AG04450 (cell line): ENCODE results near the gene DDX54. TPM values are rescaled to one million over a fixed set of nuclear protein-coding genes. Genes with fewer than 3 reads are reported as not detected.

Experiments
- CTCF ChIA-PET: fragments of 300-600, 350-600 bp; formaldehyde crosslinking; extraction: SDS; loops from one replicate; lab custom pipeline; 2022; ENCODE audit warnings: antibody characterized with exemption, inconsistent platforms; lab: Charles Lee
- POLR2A ChIA-PET: fragments of 350-600 bp; formaldehyde crosslinking; extraction: SDS; loops from one replicate; lab custom pipeline; 2021; ENCODE audit warnings: antibody characterized with exemption, inconsistent platforms; lab: Yijun Ruan, JAX
- DNase-seq: peaks from one replicate; pipeline ENCODE4 v3.0.0-alpha.2; 2011; ENCODE audit warnings: low read depth, low spot score
- H3K27ac ChIP-seq: one replicate; pipeline ENCODE4 v1.5.1; 2012; ENCODE audit warnings: low read depth, low read length, control low read depth
- H3K27me3 ChIP-seq: one replicate; pipeline ENCODE4 v1.6.0; 2012; ENCODE audit warnings: low read length; ENCODE audit not compliant: control insufficient read depth, insufficient read depth
- H3K4me3 ChIP-seq: 2 replicates; pipeline ENCODE4 v1.5.1; 2011; ENCODE audit warnings: mild to moderate bottlenecking, low read depth, low read length, control low read depth
- H3K9me3 ChIP-seq: 2 replicates; pipeline ENCODE4 v1.5.1; 2012; ENCODE audit warnings: low read length; ENCODE audit not compliant: control insufficient read depth, insufficient read depth
- CTCF ChIP-seq: IDR thresholded peaks from 2 replicates; pipeline ENCODE4 v1.5.1; 2011; ENCODE audit warnings: low read depth, low read length, control low read depth, inconsistent platforms
- polyA plus RNA-seq: library from polyadenylated mRNA; depleted of rRNA; stranded (reverse); fragments of >200 nt; gene quantifications from 2 replicates; pipeline ENCODE4 v1.2.3, GENCODE V29; 2011

The DDX54 gene
- polyA plus RNA-seq, 1 experiment = 26.9 TPM

DNA sequence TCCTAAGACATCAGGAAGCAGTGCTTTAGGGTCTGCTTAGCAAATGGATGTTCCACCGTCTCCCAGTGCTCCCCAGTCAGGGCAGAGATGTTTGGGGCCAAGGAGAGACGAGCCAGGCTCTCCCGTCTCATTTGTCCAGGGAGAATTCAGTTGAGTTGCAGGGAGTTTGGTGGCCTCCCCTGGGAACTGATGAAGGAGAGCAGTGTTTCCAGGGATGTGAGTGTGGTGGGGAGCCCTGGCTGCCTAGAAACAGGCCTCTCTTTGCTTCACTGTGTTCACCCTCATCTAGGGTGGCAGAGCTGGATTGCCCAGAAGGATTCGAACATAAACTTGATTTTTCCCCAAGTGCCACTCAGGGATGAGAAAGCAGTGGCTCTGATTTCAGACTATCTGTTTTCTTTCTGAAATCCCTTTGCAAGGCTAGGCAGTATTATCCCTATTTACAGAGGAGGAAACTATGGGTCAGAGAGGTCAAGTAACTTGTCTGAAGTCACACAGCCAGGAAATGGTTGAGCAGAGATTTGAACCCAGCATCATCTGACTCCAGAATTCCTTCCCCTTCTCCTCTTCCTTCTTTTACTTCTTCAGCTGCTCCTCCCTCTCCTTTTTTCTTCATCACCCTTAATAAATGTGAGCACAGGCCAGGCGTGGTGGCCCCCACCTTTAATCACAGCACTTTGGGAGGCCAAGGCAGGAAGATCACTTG, 42.6 kb upstream of the DDX54 start:
- DNase-seq = no peak
- H3K27ac ChIP-seq = no peak overlapping the region
- POLR2A ChIA-PET = interaction anchor here (0.6 kb wide), 1 partner anchor 648 kb away, joined by 3 read pairs; no protein-coding TSS in a partner anchor
- no peaks in the 10 kb centered on the region for H3K27me3 ChIP-seq
- peaks cover 6% of the 10 kb centered on the region for H3K9me3 ChIP-seq
- H3K4me3 ChIP-seq = no peak overlapping the region
- no peak for TF ChIP-seq CTCF
- CTCF ChIA-PET = no interaction called here

GRCh38 chr12:113226696-113227568, 41.7 kb upstream of the DDX54 start:
- CTCF ChIA-PET = interaction anchor here (1.0 kb wide), 1 partner anchor 31 kb away, joined by 4 read pairs; no protein-coding TSS in a partner anchor
- no peak for DNase-seq
- Histone ChIP-seq H3K9me3 (peaks cover 6% of the 10 kb centered on the region), H3K27me3 (no peaks in the 10 kb centered on the region), H3K27ac (no peak overlapping the region), H3K4me3 (no peak overlapping the region)
- TF ChIP-seq CTCF = no peak
- POLR2A ChIA-PET = no interaction called here

- H3K9me3 ChIP-seq = no peaks in the 10 kb centered on the region; the same call in 1 of the 2 replicates
- no peak for DNase-seq
- no peak overlapping the region for H3K4me3 ChIP-seq
- ChIA-PET POLR2A (no interaction called here), CTCF (interaction anchor here (1.2 kb wide), 1 partner anchor 201 kb away, joined by 3 read pairs; no protein-coding TSS in a partner anchor)
- H3K27me3 ChIP-seq = no peaks in the 10 kb centered on the region
- H3K27ac ChIP-seq = no peak overlapping the region
- TF ChIP-seq CTCF = no peak
These were observed 39.7 kb upstream of the DDX54 start for GRCh38 chr12:113224955-113225354.

DNA sequence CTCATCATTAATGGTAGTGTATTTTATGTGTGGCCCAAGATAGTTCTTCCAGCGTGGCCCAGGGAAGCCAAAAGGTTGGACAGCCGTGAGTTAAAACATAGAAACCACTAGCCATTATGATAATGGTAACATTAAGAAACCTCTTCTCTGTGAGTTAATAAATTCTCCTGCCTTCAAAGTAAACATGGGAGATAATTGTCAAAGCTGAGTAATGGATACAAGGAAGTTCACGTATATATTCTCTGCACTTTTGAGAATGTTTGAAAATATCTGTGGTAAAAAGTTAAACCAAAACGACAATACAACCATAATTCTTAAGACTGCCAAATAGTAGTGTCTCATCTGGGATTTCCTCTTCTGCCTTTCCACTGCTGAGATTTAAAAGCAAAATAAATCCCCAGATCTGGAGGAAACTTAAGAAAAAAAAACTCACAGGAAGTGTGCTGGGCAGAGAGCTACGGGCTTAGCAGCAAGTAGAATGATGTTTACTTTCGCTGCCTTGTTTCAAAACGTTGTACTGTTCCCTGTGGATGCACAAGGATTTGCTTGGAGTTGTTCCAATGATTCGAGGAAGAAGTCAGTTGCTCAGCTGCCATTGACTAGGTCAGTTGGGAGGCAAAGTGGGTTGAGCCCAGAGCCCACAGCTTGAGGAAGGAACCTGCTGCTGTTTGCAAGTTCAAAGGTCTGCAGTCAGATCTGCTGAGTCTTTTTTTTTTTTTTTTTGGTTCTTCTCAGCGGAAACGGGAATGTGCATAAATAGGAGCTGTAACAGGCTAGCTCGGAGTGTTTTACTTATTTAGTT, 37.7 kb upstream of the DDX54 start:
- ChIA-PET POLR2A (interaction anchor here (0.6 to 2.3 kb wide), 10 partner anchors 9 to 713 kb away, joined by 3 to 11 read pairs (median 6); no protein-coding TSS in a partner anchor), CTCF (interaction anchor here (0.6 to 2.7 kb wide), 13 partner anchors 12 to 1945 kb away, joined by 3 to 14 read pairs (median 5); partner anchors contain the start of gene SDSL)
- H3K9me3 ChIP-seq = no peaks in the 10 kb centered on the region; the same call in 1 of the 2 replicates
- TF ChIP-seq CTCF = 0 out of 2 replicates have a peak, but pooled peaks have one; percentile 8
- DNase-seq = peak; percentile 77
- peak overlapping the region; percentile 62 for H3K27ac ChIP-seq
- H3K4me3 ChIP-seq = peak overlapping the region; percentile 89
- H3K27me3 ChIP-seq = no peaks in the 10 kb centered on the region
